ENCODE data around the gene NDUFB3.
"Not testable (repeated sequence)": the region's sequence is repeated elsewhere in the genome, so short reads cannot be mapped to it uniquely, and the experiment has no call there.

- TF ChIP-seq CTCF, POLR2A (IDR thresholded peaks at IDR 0.05): not testable (repeated sequence)
These were observed 45.9 kb downstream of the NDUFB3 start for GRCh38 chr2:201117735-201118094.
